GM18526 (cell line): ENCODE data around the gene SALL4.

ENCODE experiments used
- POLR2A ChIP-seq: IDR thresholded peaks from 3 replicates; pipeline ENCODE4 v1.6.1; 2011; ENCODE audit not compliant: insufficient read length; ENCODE audit errors: extremely low read depth

Gene SALL4

GRCh38 chr20:51752343-51752951 lies 49.9 kb downstream of the SALL4 start:
- no peak for TF ChIP-seq POLR2A

- TF ChIP-seq POLR2A = no peak
Measured at GRCh38 chr20:51750770-51751388, 51.4 kb downstream of the SALL4 start.

- TF ChIP-seq POLR2A = no peak
Measured at GRCh38 chr20:51750037-51750769, 52.1 kb downstream of the SALL4 start.

GRCh38 chr20:51749674-51750036 lies 52.7 kb downstream of the SALL4 start:
- TF ChIP-seq POLR2A = no peak

GRCh38 chr20:51747182-51747911 lies 55.0 kb downstream of the SALL4 start:
- TF ChIP-seq POLR2A = no peak

- TF ChIP-seq POLR2A = no peak
Measured at GRCh38 chr20:51745804-51746203, 56.5 kb downstream of the SALL4 start.

GRCh38 chr20:51740838-51741237 lies 61.5 kb downstream of the SALL4 start:
- TF ChIP-seq POLR2A = no peak

GRCh38 chr20:51739722-51740249 lies 62.5 kb downstream of the SALL4 start:
- no peak for TF ChIP-seq POLR2A

GRCh38 chr20:51738877-51739447 lies 63.4 kb downstream of the SALL4 start:
- no peak for TF ChIP-seq POLR2A

- TF ChIP-seq POLR2A = no peak
Measured at GRCh38 chr20:51736947-51737346, 65.4 kb downstream of the SALL4 start.

GRCh38 chr20:51735728-51736600 lies 66.4 kb downstream of the SALL4 start:
- TF ChIP-seq POLR2A = no peak

- no peak for TF ChIP-seq POLR2A
Measured at GRCh38 chr20:51734876-51735720, 67.2 kb downstream of the SALL4 start.

- TF ChIP-seq POLR2A = no peak
Measured at GRCh38 chr20:51733070-51733469, 69.3 kb downstream of the SALL4 start.
